A549 treated with CORT108297 at 1 μM for 4 hours (cell line): ENCODE data around the gene NDUFB2. TPM values are rescaled to one million over a fixed set of nuclear protein-coding genes. Genes with fewer than 3 reads are reported as not detected.

ENCODE experiments used
- total RNA-seq: library from RNA; stranded (reverse); fragments of 200-300 nt; extraction: Qiagen RNA extraction; gene quantifications from 5 replicates; pipeline ENCODE4 v1.2.3, GENCODE V29; 2022

Gene NDUFB2
- total RNA-seq: 378 to 422 TPM (median 391 TPM) in 5 replicates

DNA sequence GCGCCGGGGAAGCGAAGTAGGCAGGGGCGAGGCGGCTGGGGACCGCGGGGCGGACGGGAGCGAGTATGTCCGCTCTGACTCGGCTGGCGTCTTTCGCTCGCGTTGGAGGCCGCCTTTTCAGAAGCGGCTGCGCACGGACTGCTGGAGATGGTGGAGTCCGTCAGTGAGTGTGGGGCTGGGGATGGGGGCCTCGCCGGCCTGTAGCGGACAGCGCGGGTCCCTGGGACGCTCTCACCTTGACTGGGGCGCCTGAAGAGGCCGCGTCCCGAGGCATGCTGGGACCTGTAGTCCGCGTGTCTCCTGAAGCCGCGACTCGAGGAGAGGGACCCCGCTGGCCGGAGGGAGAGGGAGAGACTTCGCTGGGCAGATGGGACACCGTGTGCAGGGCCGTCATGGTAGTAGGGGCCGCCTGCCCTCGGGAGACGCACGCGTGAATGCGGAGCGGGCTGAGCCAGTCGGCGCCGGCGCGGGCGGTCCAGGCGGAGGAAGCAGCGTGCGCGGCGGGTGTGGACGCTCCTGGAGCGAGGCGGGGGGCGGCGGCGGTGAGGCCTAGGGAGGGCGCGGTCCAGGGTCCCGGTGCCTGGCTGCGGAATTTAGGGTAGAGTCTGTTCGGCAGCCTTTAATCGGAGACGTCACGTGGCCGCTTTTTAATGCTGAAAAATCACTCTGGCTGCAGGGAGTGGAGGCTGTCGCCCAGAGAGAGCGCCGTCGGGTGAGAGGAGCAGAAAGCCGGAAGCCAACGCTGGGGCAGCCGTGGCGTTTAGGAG, at the start of gene NDUFB2:
Gene NDUFB2 (plus strand): TSS at position 29 of the 767 bp plus-strand sequence. CDS start 37 bp downstream, at position 66.

DNA sequence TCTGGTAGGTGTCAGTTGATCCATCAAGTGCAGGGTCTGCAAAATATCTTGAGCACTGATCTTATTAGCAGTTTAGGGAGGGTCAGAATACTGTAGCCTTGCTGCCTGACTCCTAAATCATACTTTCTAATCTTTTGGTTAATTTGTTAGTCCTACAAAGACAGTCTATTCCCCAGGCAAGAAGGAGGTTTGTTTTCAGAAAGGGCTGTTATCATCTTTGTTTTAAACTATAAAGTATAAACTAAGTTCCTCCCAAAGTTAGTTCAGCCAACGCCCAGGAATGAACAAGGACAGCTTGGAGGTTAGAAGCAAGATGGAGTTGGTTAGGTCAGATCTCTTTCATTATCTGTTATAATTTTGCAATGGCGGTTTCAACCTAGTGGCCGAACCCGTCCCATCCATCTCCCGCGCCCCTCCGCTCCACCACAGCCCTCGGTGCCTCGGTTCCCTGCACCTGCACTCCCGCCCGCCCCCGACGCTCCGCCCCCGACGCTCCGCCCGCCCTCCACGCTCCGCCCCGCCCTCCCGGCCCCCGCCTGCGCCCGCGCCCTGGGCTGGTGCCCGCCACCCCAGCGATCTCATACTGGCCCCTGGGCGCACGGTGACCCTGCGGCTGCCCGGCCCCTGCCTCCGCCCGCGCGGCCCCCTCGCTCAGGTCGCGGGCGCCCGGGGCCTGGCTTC, 24.0 kb upstream of the NDUFB2 start, which contains the start of gene ADCK2:
Gene ADCK2 (plus strand): TSS at position 564 of the 681 bp plus-strand sequence. CDS start 386 bp downstream, outside the sequence.

Other genes with a start within 250 kb of the NDUFB2 start
- 51.8 to 62.1 TPM (median 54.8 TPM) in 5 replicates for gene MKRN1, start 217.2 kb upstream of the NDUFB2 start, total RNA-seq
- 0.23 to 0.44 TPM (median 0.33 TPM) in 5 replicates for gene DENND2A, start 55.9 kb upstream of the NDUFB2 start, total RNA-seq
- gene ADCK2, start 23.8 kb upstream of the NDUFB2 start, total RNA-seq: 16.0 to 20.5 TPM (median 18.9 TPM) in 5 replicates
- 5.4 to 7.5 TPM (median 6.2 TPM) in 5 replicates for gene BRAF, start 228.2 kb downstream of the NDUFB2 start, total RNA-seq